Measurements from ENCODE around the gene SLK.
A peak's percentile ranks its signal among the peaks of the same experiment; 100 is the strongest.

- TF ChIP-seq EZH2 (IDR thresholded peaks at IDR 0.05; ENCODE audit: insufficient read depth, low read length) (no peak), CTCF (IDR thresholded peaks at IDR 0.05; ENCODE audit: insufficient read depth, low read depth, low read length) (peak; percentile 28)
These were observed 61.2 kb downstream of the SLK start for GRCh38 chr10:104028146-104028545.
